Activated T-cell treated with anti-CD3 and anti-CD28 coated beads for 4 hours (primary cell): ENCODE results near the gene SPANXC.
"Not testable (repeated sequence)": the region's sequence is repeated elsewhere in the genome, so short reads cannot be mapped to it uniquely, and the experiment has no call there.

Source experiments
- DNase-seq: peaks from one replicate; pipeline ENCODE4 v3.0.0-alpha.2; 2020

Gene SPANXC

GRCh38 chrX:141242417-141242816 is at the start of gene SPANXC:
TSS of gene SPANXC (minus strand) at chrX:141242517. CDS start at chrX:141242457, 60 bp downstream.
- DNase-seq, result not testable (repeated sequence)

GRCh38 chrX:141279476-141279875 is 37.2 kb upstream of the SPANXC start:
- DNase-seq, result no peak

- no peak for DNase-seq
Measured at GRCh38 chrX:141278306-141278705, 36.0 kb upstream of the SPANXC start.

GRCh38 chrX:141258080-141258479 is 15.8 kb upstream of the SPANXC start:
- no peak for DNase-seq

- DNase-seq, result no peak
Measured at GRCh38 chrX:141221611-141222010, 20.7 kb downstream of the SPANXC start.

GRCh38 chrX:141220342-141221008 is 21.8 kb downstream of the SPANXC start:
- DNase-seq, result no peak

- no peak for DNase-seq
Measured at GRCh38 chrX:141214196-141214595, 28.1 kb downstream of the SPANXC start.

- no peak for DNase-seq
Measured at GRCh38 chrX:141201962-141202361, 40.4 kb downstream of the SPANXC start.
